Measurements from ENCODE around the gene CYS1. TPM values are rescaled to one million over a fixed set of nuclear protein-coding genes. Genes with fewer than 3 reads are reported as not detected.

Gene CYS1
- total and polyA plus RNA-seq, 2 of the 13 experiments (the other 11 are each of a cell fraction or from before 2014, with no cell fraction given): 0.04 TPM; not detected in 1

DNA sequence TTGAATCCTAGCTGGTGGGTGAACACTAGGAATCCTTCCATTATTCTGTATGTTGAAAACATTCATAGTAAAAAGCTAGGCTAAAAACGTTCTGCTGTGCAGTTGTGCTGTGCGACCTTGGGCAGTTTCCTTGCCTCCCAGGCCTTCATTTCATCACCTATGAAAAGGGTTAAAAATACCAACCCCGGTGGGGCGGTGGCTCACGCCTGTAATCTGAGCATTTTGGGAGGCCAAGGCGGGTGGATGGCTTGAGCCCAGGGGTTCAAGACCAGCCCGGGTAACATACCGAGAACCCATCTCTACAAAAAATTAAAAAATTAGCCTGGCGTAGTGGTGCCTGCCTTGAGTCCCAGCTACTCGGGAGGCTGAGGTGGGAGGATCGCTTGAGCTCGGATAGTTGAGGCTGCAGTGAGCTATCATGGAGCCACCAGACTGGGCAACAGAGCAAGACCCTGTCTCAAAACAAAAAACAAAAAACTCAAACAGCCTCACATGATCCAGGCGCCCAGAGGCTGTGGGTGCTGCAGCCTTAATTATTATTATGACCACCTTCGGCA is 39.5 kb upstream of the CYS1 start (continued):
- TF ChIP-seq SNAPC4 (CRISPR knock-in tag; IDR thresholded peaks at IDR 0.05): 0 out of 2 replicates have a peak, but pooled peaks have one; percentile 21
- no peak for TF ChIP-seq ZNF510 (CRISPR knock-in tag; IDR thresholded peaks at IDR 0.05; ENCODE audit: low read depth)
- TF ChIP-seq ZFP36L2 (CRISPR knock-in tag; IDR thresholded peaks at IDR 0.05): no peak
- TF ChIP-seq ZNF615 (CRISPR knock-in tag; IDR thresholded peaks at IDR 0.05; ENCODE audit: borderline replicate concordance): no peak
- peak; percentile 79; the same call in 1 of the 2 replicates for TF ChIP-seq ZMYM2 (CRISPR knock-in tag; IDR thresholded peaks at IDR 0.05)
- TF ChIP-seq TAF1 (CRISPR knock-in tag; IDR thresholded peaks at IDR 0.05): no peak
- no peak for TF ChIP-seq KMT2A (CRISPR knock-in tag; IDR thresholded peaks at IDR 0.05)
- TF ChIP-seq MEIS1 (CRISPR knock-in tag; IDR thresholded peaks at IDR 0.05; ENCODE audit: borderline replicate concordance): no peak
- no peak for TF ChIP-seq ZNF781 (CRISPR knock-in tag; IDR thresholded peaks at IDR 0.05; ENCODE audit: borderline replicate concordance, not compliant biosample characterization)
- TF ChIP-seq SMAD1 (CRISPR knock-in tag; IDR thresholded peaks at IDR 0.05; ENCODE audit: borderline replicate concordance, low read depth): no peak
- no peak for TF ChIP-seq ZSCAN31 (CRISPR knock-in tag; IDR thresholded peaks at IDR 0.05; ENCODE audit: low read depth)
- no peak for TF ChIP-seq ZNF572 (CRISPR knock-in tag; IDR thresholded peaks at IDR 0.05)
- TF ChIP-seq ZBTB38 (CRISPR knock-in tag; IDR thresholded peaks at IDR 0.05): no peak
- TF ChIP-seq ZEB1 (IDR thresholded peaks at IDR 0.05; ENCODE audit: insufficient replicate concordance, low read depth): no peak
- TF ChIP-seq, protein P1, sequence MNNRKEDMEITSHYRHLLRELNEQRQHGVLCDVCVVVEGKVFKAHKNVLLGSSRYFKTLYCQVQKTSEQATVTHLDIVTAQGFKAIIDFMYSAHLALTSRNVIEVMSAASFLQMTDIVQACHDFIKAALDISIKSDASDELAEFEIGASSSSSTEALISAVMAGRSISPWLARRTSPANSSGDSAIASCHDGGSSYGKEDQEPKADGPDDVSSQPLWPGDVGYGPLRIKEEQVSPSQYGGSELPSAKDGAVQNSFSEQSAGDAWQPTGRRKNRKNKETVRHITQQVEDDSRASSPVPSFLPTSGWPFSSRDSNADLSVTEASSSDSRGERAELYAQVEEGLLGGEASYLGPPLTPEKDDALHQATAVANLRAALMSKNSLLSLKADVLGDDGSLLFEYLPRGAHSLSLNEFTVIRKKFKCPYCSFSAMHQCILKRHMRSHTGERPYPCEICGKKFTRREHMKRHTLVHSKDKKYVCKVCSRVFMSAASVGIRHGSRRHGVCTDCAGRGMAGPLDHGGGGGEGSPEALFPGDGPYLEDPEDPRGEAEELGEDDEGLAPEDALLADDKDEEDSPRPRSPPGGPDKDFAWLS (CRISPR knock-in tag; IDR thresholded peaks at IDR 0.05; ENCODE audit: borderline replicate concordance): no peak
- no peak for TF ChIP-seq NCOA5 (CRISPR knock-in tag; IDR thresholded peaks at IDR 0.05)
- TF ChIP-seq, protein P2, sequence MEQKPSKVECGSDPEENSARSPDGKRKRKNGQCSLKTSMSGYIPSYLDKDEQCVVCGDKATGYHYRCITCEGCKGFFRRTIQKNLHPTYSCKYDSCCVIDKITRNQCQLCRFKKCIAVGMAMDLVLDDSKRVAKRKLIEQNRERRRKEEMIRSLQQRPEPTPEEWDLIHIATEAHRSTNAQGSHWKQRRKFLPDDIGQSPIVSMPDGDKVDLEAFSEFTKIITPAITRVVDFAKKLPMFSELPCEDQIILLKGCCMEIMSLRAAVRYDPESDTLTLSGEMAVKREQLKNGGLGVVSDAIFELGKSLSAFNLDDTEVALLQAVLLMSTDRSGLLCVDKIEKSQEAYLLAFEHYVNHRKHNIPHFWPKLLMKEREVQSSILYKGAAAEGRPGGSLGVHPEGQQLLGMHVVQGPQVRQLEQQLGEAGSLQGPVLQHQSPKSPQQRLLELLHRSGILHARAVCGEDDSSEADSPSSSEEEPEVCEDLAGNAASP (CRISPR knock-in tag; IDR thresholded peaks at IDR 0.05; ENCODE audit: borderline replicate concordance): no peak
- TF ChIP-seq ZNF589 (CRISPR knock-in tag; conservative IDR thresholded peaks at IDR 0.05): no peak
- peak; percentile 82 for TF ChIP-seq CHD4 (IDR thresholded peaks at IDR 0.05; ENCODE audit: borderline replicate concordance, low read length)
- TF ChIP-seq SAFB2 (CRISPR knock-in tag; IDR thresholded peaks at IDR 0.05; ENCODE audit: borderline replicate concordance, low read depth): no peak
- no peak for TF ChIP-seq ZNF180 (CRISPR knock-in tag; IDR thresholded peaks at IDR 0.05; ENCODE audit: borderline replicate concordance, low read depth)

All from HepG2 (cell line).